BLaER1 treated with 17β-estradiol and CSF1 and Interleukin-3, amounts not matched to agents 10 nM and 100 nM (cell line): ENCODE measurements around the gene LARP6.
A peak's percentile ranks its signal among the peaks of the same experiment; 100 is the strongest.
"Not testable (repeated sequence)": the region's sequence is repeated elsewhere in the genome, so short reads cannot be mapped to it uniquely, and the experiment has no call there.

Experiments used
- H3K27ac ChIP-seq, 11 experiments: shearing (Covaris generic); formaldehyde crosslinking; 2 replicates each; pipeline ENCODE4 v1.8.1; 2022
- H3K27me3 ChIP-seq, 11 experiments: shearing (Covaris generic); formaldehyde crosslinking; 2 replicates each; pipeline ENCODE4 v1.8.1; 2022
- H3K36me3 ChIP-seq, 11 experiments: shearing (Covaris generic); formaldehyde crosslinking; 2 replicates each; pipeline ENCODE4 v1.8.1; 2022
- H3K4me1 ChIP-seq, 10 experiments: shearing (Covaris generic); formaldehyde crosslinking; 2 replicates each; pipeline ENCODE4 v1.8.1; 2022
- H3K4me2 ChIP-seq, 11 experiments: shearing (Covaris generic); formaldehyde crosslinking; 2 replicates each; pipeline ENCODE4 v1.8.1; 2022
- H3K4me3 ChIP-seq, 10 experiments: shearing (Covaris generic); formaldehyde crosslinking; 2 replicates each; pipeline ENCODE4 v1.8.1; 2022
- H3K9ac ChIP-seq, 11 experiments: shearing (Covaris generic); formaldehyde crosslinking; 2 replicates each; pipeline ENCODE4 v1.8.1; 2022
- H3K9me3 ChIP-seq, 11 experiments: shearing (Covaris generic); formaldehyde crosslinking; replicated peaks in 1 of 11; 2 replicates each; pipeline ENCODE4 v1.8.1; 2022
- H4K20me1 ChIP-seq, 11 experiments: shearing (Covaris generic); formaldehyde crosslinking; 2 replicates each; pipeline ENCODE4 v1.8.1; 2022
- Cebpa-rat ChIP-seq, 11 experiments: shearing (Covaris generic); IDR thresholded peaks; 2 replicates each; pipeline ENCODE4 v1.8.1; 2022

The LARP6 gene

GRCh38 chr15:70863450-70864218 lies 9.7 kb upstream of the LARP6 start:
- no peak overlapping the region for H3K9ac ChIP-seq
- H3K36me3 ChIP-seq, result no peaks in the 10 kb centered on the region
- H3K27ac ChIP-seq, result no peak overlapping the region
- no peak overlapping the region for H3K4me3 ChIP-seq
- TF ChIP-seq Cebpa-rat (IDR thresholded peaks at IDR 0.05), result no peak
- H4K20me1 ChIP-seq, result no peaks in the 10 kb centered on the region
- no peaks in the 10 kb centered on the region for H3K9me3 ChIP-seq
- no peaks in the 10 kb centered on the region for H3K27me3 ChIP-seq
- H3K4me1 ChIP-seq, result no peaks in the 10 kb centered on the region
- H3K4me2 ChIP-seq, result no peak overlapping the region

GRCh38 chr15:70859998-70860397 lies 6.0 kb upstream of the LARP6 start:
- Histone ChIP-seq H3K27ac (no peak overlapping the region), H3K27me3 (0 out of 22 replicates have a peak, but pooled peaks cover 0 to 6% (median 0%) of the 10 kb centered on the region in 11 experiments), H3K36me3 (no peaks in the 10 kb centered on the region), H3K4me1 (peaks cover 0 to 22% (median 16%) of the 10 kb centered on the region in 10 experiments; a peak in 14 of 20 replicates), H3K4me3 (no peak overlapping the region), H4K20me1 (no peaks in the 10 kb centered on the region), H3K9ac (no peak overlapping the region), H3K4me2 (no peak overlapping the region), H3K9me3 (no peaks in the 10 kb centered on the region)
- TF ChIP-seq Cebpa-rat (IDR thresholded peaks at IDR 0.05), result no peak

GRCh38 chr15:70859322-70859908 lies 5.5 kb upstream of the LARP6 start:
- no peak overlapping the region for H3K4me2 ChIP-seq
- H3K9me3 ChIP-seq, result no peaks in the 10 kb centered on the region
- peaks cover 0 to 28% (median 20%) of the 10 kb centered on the region in 10 experiments; a peak in 14 of 20 replicates for H3K4me1 ChIP-seq
- no peak for TF ChIP-seq Cebpa-rat (IDR thresholded peaks at IDR 0.05)
- no peak overlapping the region for H3K4me3 ChIP-seq
- no peaks in the 10 kb centered on the region for H4K20me1 ChIP-seq
- H3K27ac ChIP-seq, result no peak overlapping the region
- H3K27me3 ChIP-seq, result peaks cover 0 to 8% (median 0%) of the 10 kb centered on the region in 11 experiments; a peak in 3 of 22 replicates
- no peak overlapping the region for H3K9ac ChIP-seq
- no peaks in the 10 kb centered on the region for H3K36me3 ChIP-seq

- Histone ChIP-seq H3K4me1 (peaks cover 0 to 29% (median 22%) of the 10 kb centered on the region in 10 experiments; a peak in 14 of 20 replicates), H3K27me3 (peaks cover 0 to 13% (median 0%) of the 10 kb centered on the region in 11 experiments; a peak in 4 of 22 replicates)
- H3K27ac ChIP-seq, H3K4me3 ChIP-seq, H3K4me2 ChIP-seq, H3K36me3 ChIP-seq, H4K20me1 ChIP-seq, H3K9ac ChIP-seq, H3K9me3 ChIP-seq: not testable (repeated sequence)
These were observed 4.8 kb upstream of the LARP6 start for GRCh38 chr15:70858614-70859321.

GRCh38 chr15:70857562-70858285 lies 3.8 kb upstream of the LARP6 start:
- peaks cover 0 to 23% (median 0%) of the 10 kb centered on the region in 11 experiments; a peak in 7 of 22 replicates for H3K27me3 ChIP-seq

GRCh38 chr15:70856884-70857561 lies 3.1 kb upstream of the LARP6 start:
- H3K27me3 ChIP-seq, result peaks cover 0 to 25% (median 0%) of the 10 kb centered on the region in 11 experiments; a peak in 7 of 22 replicates
- H3K4me2 ChIP-seq, result peak overlapping the region in 7 of 11 experiments; percentile 6 to 96 (median 54); a peak in 11 of 22 replicates
- H4K20me1 ChIP-seq, result peaks cover 0 to 5% (median 0%) of the 10 kb centered on the region in 11 experiments; a peak in 1 of 22 replicates
- no peak for TF ChIP-seq Cebpa-rat (IDR thresholded peaks at IDR 0.05)
- no peaks in the 10 kb centered on the region for H3K9me3 ChIP-seq
- no peak overlapping the region for H3K27ac ChIP-seq
- H3K36me3 ChIP-seq, result no peaks in the 10 kb centered on the region
- H3K4me1 ChIP-seq, result peaks cover 0 to 42% (median 31%) of the 10 kb centered on the region in 10 experiments; a peak in 18 of 20 replicates
- H3K9ac ChIP-seq, result no peak overlapping the region; a peak in 1 of 22 replicates
- H3K4me3 ChIP-seq, result no peak overlapping the region

More at GRCh38 chr15:70857562-70858285, 3.8 kb upstream of the LARP6 start:
- no peak for TF ChIP-seq Cebpa-rat (IDR thresholded peaks at IDR 0.05)
- Histone ChIP-seq H3K4me3 (no peak overlapping the region), H3K4me2 (no peak overlapping the region), H4K20me1 (0 out of 22 replicates have a peak, but pooled peaks cover 0 to under 1% (median 0%) of the 10 kb centered on the region in 11 experiments), H3K4me1 (peaks cover 0 to 38% (median 30%) of the 10 kb centered on the region in 10 experiments; a peak in 18 of 20 replicates), H3K9me3 (no peaks in the 10 kb centered on the region), H3K9ac (no peak overlapping the region), H3K36me3 (no peaks in the 10 kb centered on the region), H3K27ac (no peak overlapping the region)

GRCh38 chr15:70856177-70856883 lies 2.4 kb upstream of the LARP6 start:
- H3K4me3 ChIP-seq, result no peak overlapping the region
- no peak overlapping the region; a peak in 1 of 22 replicates for H3K9ac ChIP-seq
- no peak for TF ChIP-seq Cebpa-rat (IDR thresholded peaks at IDR 0.05)

More at GRCh38 chr15:70856177-70856883, 2.4 kb upstream of the LARP6 start:
- H3K4me1 ChIP-seq, result peaks cover 0 to 42% (median 31%) of the 10 kb centered on the region in 10 experiments; a peak in 18 of 20 replicates
- peaks cover 0 to 5% (median 0%) of the 10 kb centered on the region in 11 experiments; a peak in 1 of 22 replicates for H4K20me1 ChIP-seq
- no peaks in the 10 kb centered on the region for H3K36me3 ChIP-seq
- H3K27ac ChIP-seq, result no peak overlapping the region
- H3K9me3 ChIP-seq, result no peaks in the 10 kb centered on the region
- H3K27me3 ChIP-seq, result peaks cover 0 to 25% (median 0%) of the 10 kb centered on the region in 11 experiments; a peak in 7 of 22 replicates
- peak overlapping the region in 7 of 11 experiments; percentile 6 to 96 (median 54); a peak in 13 of 22 replicates for H3K4me2 ChIP-seq
